Hippocampal formation (tissue), 2 donors: ENCODE data around the gene PPP1R3G.
"Not testable (repeated sequence)": the region's sequence is repeated elsewhere in the genome, so short reads cannot be mapped to it uniquely, and the experiment has no call there.

ENCODE experiments used
- DNase-seq, 2 donors: peaks; one replicate each; lab custom pipeline; 2025; lab: John Stamatoyannopoulos, UW

PPP1R3G gene

GRCh38 chr6:5120011-5120410 is 34.9 kb downstream of the PPP1R3G start:
- DNase-seq, result no peak

GRCh38 chr6:5120543-5120942 is 35.4 kb downstream of the PPP1R3G start:
- not testable (repeated sequence) for DNase-seq

GRCh38 chr6:5121479-5121878 is 36.3 kb downstream of the PPP1R3G start:
- DNase-seq, result no peak

- no peak for DNase-seq
These were observed 36.8 kb downstream of the PPP1R3G start for GRCh38 chr6:5121956-5122355.

- no peak for DNase-seq
These were observed 37.5 kb downstream of the PPP1R3G start for GRCh38 chr6:5122504-5123112.

GRCh38 chr6:5123296-5124143 is 38.4 kb downstream of the PPP1R3G start:
- DNase-seq, result no peak

GRCh38 chr6:5124526-5124925 is 39.4 kb downstream of the PPP1R3G start:
- DNase-seq, result no peak

- no peak for DNase-seq
These were observed 40.2 kb downstream of the PPP1R3G start for GRCh38 chr6:5125152-5126006.

GRCh38 chr6:5126214-5126613 is 41.1 kb downstream of the PPP1R3G start:
- no peak for DNase-seq

GRCh38 chr6:5127106-5127687 is 42.1 kb downstream of the PPP1R3G start:
- no peak for DNase-seq

GRCh38 chr6:5128351-5128750 is 43.2 kb downstream of the PPP1R3G start:
- DNase-seq, result no peak

- DNase-seq, result no peak
These were observed 45.2 kb downstream of the PPP1R3G start for GRCh38 chr6:5130135-5130866.

GRCh38 chr6:5132731-5133130 is 47.6 kb downstream of the PPP1R3G start:
- peak; percentile 53 to 88 for DNase-seq

- DNase-seq, result no peak
These were observed 48.8 kb downstream of the PPP1R3G start for GRCh38 chr6:5133943-5134342.

GRCh38 chr6:5135788-5136376 is 50.7 kb downstream of the PPP1R3G start:
- no peak for DNase-seq

- no peak for DNase-seq
These were observed 51.7 kb downstream of the PPP1R3G start for GRCh38 chr6:5136851-5137250.
